Measurements from ENCODE around the gene EPX.
A peak's percentile ranks its signal among the peaks of the same experiment; 100 is the strongest.
"Not testable (repeated sequence)": the region's sequence is repeated elsewhere in the genome, so short reads cannot be mapped to it uniquely, and the experiment has no call there.

EPX gene

GRCh38 chr17:58192612-58193011, at the start of gene EPX:
TSS of gene EPX (plus strand) at chr17:58192726. CDS start at chr17:58192847, 121 bp downstream.
- Mint-ChIP-seq H3K27me3 (peaks cover 55% of the 10 kb centered on the region), H3K27ac (no peak within 1 kb of the TSS), H3K9me3 (no peaks in the 10 kb centered on the region), H3K4me1 (ENCODE audit: low read depth) (peaks cover 13% of the 10 kb centered on the region), H3K4me3 (no peak within 1 kb of the TSS), H3K36me3 (ENCODE audit: low read depth) (no peaks in the 10 kb centered on the region)
- intact Hi-C loops (cut with micrococcal nuclease), result no loop called here

GRCh38 chr17:58143335-58143734, 49.2 kb upstream of the EPX start:
- H3K4me3 Mint-ChIP-seq; intact Hi-C loops (cut with micrococcal nuclease); H3K4me1 Mint-ChIP-seq (ENCODE audit: low read depth); H3K36me3 Mint-ChIP-seq (ENCODE audit: low read depth); H3K27ac Mint-ChIP-seq: not testable (repeated sequence)
- Mint-ChIP-seq H3K9me3 (peaks cover 34% of the 10 kb centered on the region), H3K27me3 (peaks cover 35% of the 10 kb centered on the region)

GRCh38 chr17:58144801-58145200, 47.7 kb upstream of the EPX start:
- peaks cover 34% of the 10 kb centered on the region for H3K9me3 Mint-ChIP-seq
- no peaks in the 10 kb centered on the region for H3K4me1 Mint-ChIP-seq (ENCODE audit: low read depth)
- peaks cover 39% of the 10 kb centered on the region for H3K27me3 Mint-ChIP-seq
- no peak overlapping the region for H3K27ac Mint-ChIP-seq
- intact Hi-C loops (cut with micrococcal nuclease), result no loop called here
- no peak overlapping the region for H3K4me3 Mint-ChIP-seq
- no peaks in the 10 kb centered on the region for H3K36me3 Mint-ChIP-seq (ENCODE audit: low read depth)

GRCh38 chr17:58147930-58148434, 44.5 kb upstream of the EPX start, which contains the start of gene OR4D1:
TSS of gene OR4D1 (plus strand) at chr17:58148384. CDS start at chr17:58155154, 6,770 bp downstream.
- peaks cover 7% of the 10 kb centered on the region for H3K4me1 Mint-ChIP-seq (ENCODE audit: low read depth)
- H3K27ac Mint-ChIP-seq, result no peak within 1 kb of the TSS
- H3K36me3 Mint-ChIP-seq (ENCODE audit: low read depth), result no peaks in the 10 kb centered on the region
- H3K4me3 Mint-ChIP-seq, result no peak within 1 kb of the TSS
- H3K9me3 Mint-ChIP-seq, result peaks cover 34% of the 10 kb centered on the region
- H3K27me3 Mint-ChIP-seq, result peaks cover 34% of the 10 kb centered on the region
- intact Hi-C loops (cut with micrococcal nuclease), result no loop called here

GRCh38 chr17:58148609-58149008, 43.9 kb upstream of the EPX start:
- intact Hi-C loops (cut with micrococcal nuclease), result no loop called here
- Mint-ChIP-seq H3K27ac (no peak overlapping the region), H3K9me3 (peaks cover 33% of the 10 kb centered on the region), H3K4me1 (ENCODE audit: low read depth) (peaks cover 10% of the 10 kb centered on the region), H3K4me3 (no peak overlapping the region), H3K27me3 (peaks cover 34% of the 10 kb centered on the region), H3K36me3 (ENCODE audit: low read depth) (no peaks in the 10 kb centered on the region)

GRCh38 chr17:58150394-58150793, 42.1 kb upstream of the EPX start:
- Mint-ChIP-seq H3K4me1 (ENCODE audit: low read depth) (peaks cover 10% of the 10 kb centered on the region), H3K4me3 (no peak overlapping the region), H3K9me3 (peaks cover 15% of the 10 kb centered on the region), H3K27me3 (peaks cover 31% of the 10 kb centered on the region), H3K27ac (no peak overlapping the region), H3K36me3 (ENCODE audit: low read depth) (no peaks in the 10 kb centered on the region)
- intact Hi-C loops (cut with micrococcal nuclease), result no loop called here

- intact Hi-C loops (cut with micrococcal nuclease), result no loop called here
- Mint-ChIP-seq H3K9me3 (no peaks in the 10 kb centered on the region), H3K4me1 (ENCODE audit: low read depth) (peaks cover 22% of the 10 kb centered on the region), H3K27ac (peak overlapping the region; percentile 15), H3K4me3 (no peak overlapping the region), H3K27me3 (peaks cover 36% of the 10 kb centered on the region), H3K36me3 (ENCODE audit: low read depth) (no peaks in the 10 kb centered on the region)
These were observed 39.5 kb upstream of the EPX start for GRCh38 chr17:58153046-58153445.

- H3K36me3 Mint-ChIP-seq (ENCODE audit: low read depth), result no peaks in the 10 kb centered on the region
- peaks cover 22% of the 10 kb centered on the region for H3K4me1 Mint-ChIP-seq (ENCODE audit: low read depth)
- H3K4me3 Mint-ChIP-seq, result no peak overlapping the region
- peaks cover 34% of the 10 kb centered on the region for H3K27me3 Mint-ChIP-seq
- H3K9me3 Mint-ChIP-seq, result no peaks in the 10 kb centered on the region
- intact Hi-C loops (cut with micrococcal nuclease), result no loop called here
- no peak overlapping the region for H3K27ac Mint-ChIP-seq
These were observed 38.9 kb upstream of the EPX start for GRCh38 chr17:58153671-58154070.

GRCh38 chr17:58156839-58157803, 35.4 kb upstream of the EPX start:
- Mint-ChIP-seq H3K27me3 (peaks cover 28% of the 10 kb centered on the region), H3K4me1 (ENCODE audit: low read depth) (peaks cover 22% of the 10 kb centered on the region), H3K27ac (peak overlapping the region; percentile 47), H3K9me3 (no peaks in the 10 kb centered on the region), H3K36me3 (ENCODE audit: low read depth) (no peaks in the 10 kb centered on the region), H3K4me3 (peak overlapping the region; percentile 78)
- intact Hi-C loops (cut with micrococcal nuclease), result no loop called here

GRCh38 chr17:58158181-58158580, 34.3 kb upstream of the EPX start:
- H3K4me3 Mint-ChIP-seq, result no peak overlapping the region
- H3K27me3 Mint-ChIP-seq, result peaks cover 29% of the 10 kb centered on the region
- H3K4me1 Mint-ChIP-seq (ENCODE audit: low read depth), result peaks cover 14% of the 10 kb centered on the region
- no peaks in the 10 kb centered on the region for H3K9me3 Mint-ChIP-seq
- no peak overlapping the region for H3K27ac Mint-ChIP-seq
- intact Hi-C loops (cut with micrococcal nuclease), result no loop called here
- no peaks in the 10 kb centered on the region for H3K36me3 Mint-ChIP-seq (ENCODE audit: low read depth)

- Mint-ChIP-seq H3K27ac (no peak overlapping the region), H3K27me3 (peaks cover 32% of the 10 kb centered on the region), H3K9me3 (no peaks in the 10 kb centered on the region), H3K36me3 (ENCODE audit: low read depth) (no peaks in the 10 kb centered on the region), H3K4me1 (ENCODE audit: low read depth) (peaks cover 12% of the 10 kb centered on the region), H3K4me3 (no peak overlapping the region)
- intact Hi-C loops (cut with micrococcal nuclease), result no loop called here
These were observed 31.0 kb upstream of the EPX start for GRCh38 chr17:58161566-58161965.

GRCh38 chr17:58165981-58166380, 26.5 kb upstream of the EPX start:
- H3K4me1 Mint-ChIP-seq (ENCODE audit: low read depth), result no peaks in the 10 kb centered on the region
- peaks cover 43% of the 10 kb centered on the region for H3K27me3 Mint-ChIP-seq
- no peak overlapping the region for H3K27ac Mint-ChIP-seq
- H3K9me3 Mint-ChIP-seq, result no peaks in the 10 kb centered on the region
- H3K36me3 Mint-ChIP-seq (ENCODE audit: low read depth), result no peaks in the 10 kb centered on the region
- H3K4me3 Mint-ChIP-seq, result no peak overlapping the region
- intact Hi-C loops (cut with micrococcal nuclease), result no loop called here

- Mint-ChIP-seq H3K4me3 (no peak within 1 kb of the TSS), H3K27me3 (peaks cover 43% of the 10 kb centered on the region), H3K9me3 (no peaks in the 10 kb centered on the region), H3K36me3 (ENCODE audit: low read depth) (no peaks in the 10 kb centered on the region), H3K4me1 (ENCODE audit: low read depth) (no peaks in the 10 kb centered on the region), H3K27ac (no peak within 1 kb of the TSS)
- intact Hi-C loops (cut with micrococcal nuclease), result no loop called here
These were observed 25.8 kb upstream of the EPX start, which contains the start of gene OR4D2 for GRCh38 chr17:58166682-58167081. TSS of gene OR4D2 (plus strand) at chr17:58166982. CDS start at chr17:58169656, 2,674 bp downstream.

GRCh38 chr17:58170622-58171021, 21.9 kb upstream of the EPX start:
- Mint-ChIP-seq H3K4me3 (no peak overlapping the region), H3K4me1 (ENCODE audit: low read depth) (no peaks in the 10 kb centered on the region), H3K9me3 (no peaks in the 10 kb centered on the region), H3K36me3 (ENCODE audit: low read depth) (no peaks in the 10 kb centered on the region), H3K27ac (no peak overlapping the region), H3K27me3 (peaks cover 57% of the 10 kb centered on the region)
- intact Hi-C loops (cut with micrococcal nuclease), result no loop called here
